ACC112 (cell line): ENCODE data around the gene FES.
"Not testable (repeated sequence)": the region's sequence is repeated elsewhere in the genome, so short reads cannot be mapped to it uniquely, and the experiment has no call there.

Experiments used
- H2AFZ ChIP-seq: fragments of 200-600 bp; sonication (generic); one replicate; pipeline ENCODE4 v1.6.0; 2017; ENCODE audit warnings: antibody characterized with exemption, low read length; ENCODE audit not compliant: unreplicated experiment
- H3K27ac ChIP-seq: fragments of 200-600 bp; sonication (generic); 2 replicates; pipeline ENCODE4 v1.5.1; 2014; ENCODE audit warnings: low read depth, mild to moderate bottlenecking, antibody characterized with exemption, low read length, moderate library complexity
- H3K27me3 ChIP-seq: fragments of 200-600 bp; sonication (generic); 2 replicates; pipeline ENCODE4 v1.6.1; 2014; ENCODE audit warnings: mild to moderate bottlenecking, antibody characterized with exemption, low read length, moderate library complexity, mixed read lengths; ENCODE audit not compliant: insufficient read depth
- H3K36me3 ChIP-seq: fragments of 200-600 bp; sonication (generic); 2 replicates; pipeline ENCODE4 v1.6.1; 2016; ENCODE audit warnings: mild to moderate bottlenecking, antibody characterized with exemption, low read length, moderate library complexity, mixed read lengths; ENCODE audit not compliant: insufficient read depth
- H3K4me1 ChIP-seq: fragments of 200-600 bp; sonication (generic); one replicate; pipeline ENCODE4 v1.6.1; 2016; ENCODE audit warnings: low read length, mixed read lengths; ENCODE audit not compliant: insufficient read depth, unreplicated experiment, control insufficient read depth
- H3K4me3 ChIP-seq: fragments of 200-600 bp; sonication (generic); 2 replicates; pipeline ENCODE4 v1.5.1; 2014; ENCODE audit warnings: mild to moderate bottlenecking, low read depth, low read length
- H3K79me2 ChIP-seq: fragments of 200-600 bp; sonication (generic); one replicate; pipeline ENCODE4 v1.6.0; 2016; ENCODE audit warnings: low read length; ENCODE audit not compliant: control insufficient read depth, unreplicated experiment, insufficient read depth

FES gene

GRCh38 chr15:90892498-90893174, 8.3 kb downstream of the FES start:
- Histone ChIP-seq H3K36me3 (no peaks in the 10 kb centered on the region), H2AFZ (no peak overlapping the region), H3K79me2 (no peaks in the 10 kb centered on the region), H3K27me3 (no peaks in the 10 kb centered on the region), H3K27ac (no peak overlapping the region), H3K4me1 (no peaks in the 10 kb centered on the region), H3K4me3 (no peak overlapping the region)

- no peak overlapping the region for H3K4me3 ChIP-seq
- no peaks in the 10 kb centered on the region for H3K79me2 ChIP-seq
- H3K36me3 ChIP-seq, result no peaks in the 10 kb centered on the region
- H3K4me1 ChIP-seq, result no peaks in the 10 kb centered on the region
- no peaks in the 10 kb centered on the region for H3K27me3 ChIP-seq
- no peak overlapping the region for H3K27ac ChIP-seq
- no peak overlapping the region for H2AFZ ChIP-seq
These were observed 9.1 kb downstream of the FES start for GRCh38 chr15:90893175-90894090.

GRCh38 chr15:90895571-90896117, 11.3 kb downstream of the FES start:
- H3K79me2 ChIP-seq, result no peaks in the 10 kb centered on the region
- no peak overlapping the region for H3K4me3 ChIP-seq
- no peak overlapping the region for H3K27ac ChIP-seq
- H3K27me3 ChIP-seq, result no peaks in the 10 kb centered on the region
- no peaks in the 10 kb centered on the region for H3K36me3 ChIP-seq
- H2AFZ ChIP-seq, result no peak overlapping the region
- no peaks in the 10 kb centered on the region for H3K4me1 ChIP-seq

- H3K79me2 ChIP-seq, H3K36me3 ChIP-seq, H3K4me3 ChIP-seq, H3K27me3 ChIP-seq, H3K4me1 ChIP-seq, H2AFZ ChIP-seq, H3K27ac ChIP-seq: not testable (repeated sequence)
These were observed 12.9 kb downstream of the FES start for GRCh38 chr15:90897131-90897655.

GRCh38 chr15:90901175-90902039, 17.1 kb downstream of the FES start:
- Histone ChIP-seq H3K27me3 (no peaks in the 10 kb centered on the region), H2AFZ (peak overlapping the region; percentile 34), H3K36me3 (no peaks in the 10 kb centered on the region), H3K4me1 (peaks cover 4% of the 10 kb centered on the region), H3K27ac (no peak overlapping the region), H3K79me2 (no peaks in the 10 kb centered on the region), H3K4me3 (peak overlapping the region; percentile 83)

- Histone ChIP-seq H3K36me3 (no peaks in the 10 kb centered on the region), H2AFZ (peak overlapping the region; percentile 34), H3K4me1 (peaks cover 4% of the 10 kb centered on the region), H3K4me3 (peak overlapping the region; percentile 87), H3K79me2 (no peaks in the 10 kb centered on the region), H3K27me3 (no peaks in the 10 kb centered on the region), H3K27ac (no peak overlapping the region)
These were observed 17.9 kb downstream of the FES start for GRCh38 chr15:90902040-90902839.

- Histone ChIP-seq H3K27me3 (no peaks in the 10 kb centered on the region), H3K4me3 (peak within 1 kb of the TSS; percentile 87), H3K79me2 (no peaks in the 10 kb centered on the region), H3K4me1 (peaks cover 4% of the 10 kb centered on the region), H3K36me3 (no peaks in the 10 kb centered on the region), H3K27ac (no peak within 1 kb of the TSS), H2AFZ (peak within 1 kb of the TSS; percentile 78)
These were observed 18.8 kb downstream of the FES start, which contains the start of gene MAN2A2 for GRCh38 chr15:90902840-90903732. TSS of gene MAN2A2 (plus strand) at chr15:90903302. CDS start at chr15:90904208, 906 bp downstream.

- no peak overlapping the region for H3K27ac ChIP-seq
- no peaks in the 10 kb centered on the region for H3K79me2 ChIP-seq
- no peaks in the 10 kb centered on the region for H3K27me3 ChIP-seq
- H2AFZ ChIP-seq, result peak overlapping the region; percentile 78
- peak overlapping the region; percentile 87 for H3K4me3 ChIP-seq
- H3K36me3 ChIP-seq, result no peaks in the 10 kb centered on the region
- peaks cover 4% of the 10 kb centered on the region for H3K4me1 ChIP-seq
These were observed 19.6 kb downstream of the FES start for GRCh38 chr15:90903733-90904536.
